ENCODE measurements around the gene DNM2.

The DNM2 gene

GRCh38 chr19:10687518-10688288 lies 30.2 kb upstream of the DNM2 start:
- ChIA-PET POLR2A (no interaction called here), CTCF (no interaction called here)
- no peak for DNase-seq (ENCODE audit: extremely low spot score)
- TF ChIP-seq FOXK2 (IDR thresholded peaks at IDR 0.05) (no peak), BHLHE40 (IDR thresholded peaks at IDR 0.05; ENCODE audit: borderline replicate concordance) (no peak), FOXM1 (IDR thresholded peaks at IDR 0.05; ENCODE audit: borderline replicate concordance) (no peak), NFRKB (IDR thresholded peaks at IDR 0.05) (no peak), ARNT (IDR thresholded peaks at IDR 0.05) (no peak), PKNOX1 (IDR thresholded peaks at IDR 0.05) (no peak), ZNF384 (IDR thresholded peaks at IDR 0.05) (no peak), TARDBP (IDR thresholded peaks at IDR 0.05) (no peak), SUZ12 (IDR thresholded peaks at IDR 0.05) (no peak), LEF1 (IDR thresholded peaks at IDR 0.05; ENCODE audit: borderline replicate concordance) (no peak), FOXA1 (IDR thresholded peaks at IDR 0.05) (no peak), ELF4 (IDR thresholded peaks at IDR 0.05) (no peak), SP1 (IDR thresholded peaks at IDR 0.05) (no peak), L3MBTL2 (conservative IDR thresholded peaks at IDR 0.05) (no peak), CTBP1 (IDR thresholded peaks at IDR 0.05; ENCODE audit: borderline replicate concordance) (no peak)

GRCh38 chr19:10688545-10689280 lies 29.2 kb upstream of the DNM2 start:
- POLR2A ChIA-PET: no interaction called here
- TF ChIP-seq FOXM1 (IDR thresholded peaks at IDR 0.05; ENCODE audit: borderline replicate concordance) (no peak), CTBP1 (IDR thresholded peaks at IDR 0.05; ENCODE audit: borderline replicate concordance) (no peak), SUZ12 (IDR thresholded peaks at IDR 0.05) (no peak), FOXA1 (IDR thresholded peaks at IDR 0.05) (no peak), ELF4 (IDR thresholded peaks at IDR 0.05) (no peak), BHLHE40 (IDR thresholded peaks at IDR 0.05; ENCODE audit: borderline replicate concordance) (no peak), TARDBP (IDR thresholded peaks at IDR 0.05) (no peak), L3MBTL2 (conservative IDR thresholded peaks at IDR 0.05) (no peak), NFRKB (IDR thresholded peaks at IDR 0.05) (no peak)
- DNase-seq (ENCODE audit: extremely low spot score): no peak
- CTCF ChIA-PET: no interaction called here

GRCh38 chr19:10690341-10690781 lies 27.5 kb upstream of the DNM2 start:
- no peak for TF ChIP-seq FOXK2 (IDR thresholded peaks at IDR 0.05)
- no peak for TF ChIP-seq NFRKB (IDR thresholded peaks at IDR 0.05)
- TF ChIP-seq ZNF384 (IDR thresholded peaks at IDR 0.05): no peak
- TF ChIP-seq SP1 (IDR thresholded peaks at IDR 0.05): no peak
- TF ChIP-seq ARNT (IDR thresholded peaks at IDR 0.05): no peak
- no peak for TF ChIP-seq TARDBP (IDR thresholded peaks at IDR 0.05)
- no peak for TF ChIP-seq FOXA1 (IDR thresholded peaks at IDR 0.05)
- no peak for TF ChIP-seq PKNOX1 (IDR thresholded peaks at IDR 0.05)
- no peak for TF ChIP-seq SUZ12 (IDR thresholded peaks at IDR 0.05)
- TF ChIP-seq FOXM1 (IDR thresholded peaks at IDR 0.05; ENCODE audit: borderline replicate concordance): no peak
- TF ChIP-seq ELF4 (IDR thresholded peaks at IDR 0.05): no peak
- TF ChIP-seq LEF1 (IDR thresholded peaks at IDR 0.05; ENCODE audit: borderline replicate concordance): no peak
- TF ChIP-seq HDGF (IDR thresholded peaks at IDR 0.05; ENCODE audit: borderline replicate concordance): no peak
- no peak for TF ChIP-seq L3MBTL2 (conservative IDR thresholded peaks at IDR 0.05)
- no peak for TF ChIP-seq BHLHE40 (IDR thresholded peaks at IDR 0.05; ENCODE audit: borderline replicate concordance)
- ChIA-PET CTCF (interaction anchor here (0.9 kb wide), 1 partner anchor 174 kb away, joined by 4 read pairs; no protein-coding TSS in a partner anchor), POLR2A (no interaction called here)
- DNase-seq (ENCODE audit: extremely low spot score): no peak

GRCh38 chr19:10691178-10691881 lies 26.5 kb upstream of the DNM2 start:
- ChIA-PET POLR2A (interaction anchor here (1.4 kb wide), 1 partner anchor 26 kb away, joined by 4 read pairs; the partner anchor contains the start of gene DNM2), CTCF (no interaction called here)
- TF ChIP-seq ELF4 (IDR thresholded peaks at IDR 0.05): no peak
- TF ChIP-seq HDGF (IDR thresholded peaks at IDR 0.05; ENCODE audit: borderline replicate concordance): no peak
- TF ChIP-seq FOXM1 (IDR thresholded peaks at IDR 0.05; ENCODE audit: borderline replicate concordance): no peak
- TF ChIP-seq LEF1 (IDR thresholded peaks at IDR 0.05; ENCODE audit: borderline replicate concordance): no peak
- TF ChIP-seq FOXA1 (IDR thresholded peaks at IDR 0.05): no peak
- no peak for TF ChIP-seq ARNT (IDR thresholded peaks at IDR 0.05)
- TF ChIP-seq SP1 (IDR thresholded peaks at IDR 0.05): no peak
- no peak for TF ChIP-seq TARDBP (IDR thresholded peaks at IDR 0.05)
- no peak for TF ChIP-seq CTBP1 (IDR thresholded peaks at IDR 0.05; ENCODE audit: borderline replicate concordance)
- no peak for TF ChIP-seq FOXK2 (IDR thresholded peaks at IDR 0.05)
- TF ChIP-seq PKNOX1 (IDR thresholded peaks at IDR 0.05): no peak
- TF ChIP-seq L3MBTL2 (conservative IDR thresholded peaks at IDR 0.05): no peak
- TF ChIP-seq BHLHE40 (IDR thresholded peaks at IDR 0.05; ENCODE audit: borderline replicate concordance): no peak
- no peak for TF ChIP-seq ZNF384 (IDR thresholded peaks at IDR 0.05)
- TF ChIP-seq NFRKB (IDR thresholded peaks at IDR 0.05): no peak
- no peak for TF ChIP-seq SUZ12 (IDR thresholded peaks at IDR 0.05)
- DNase-seq (ENCODE audit: extremely low spot score): no peak

- DNase-seq (ENCODE audit: extremely low spot score): no peak
- ChIA-PET POLR2A (interaction anchor here (1.4 to 1.5 kb wide), 2 partner anchors 26 to 144 kb away, joined by 3 to 4 read pairs; partner anchors contain the start of genes DNM2 and TMED1), CTCF (no interaction called here)
- TF ChIP-seq FOXK2 (IDR thresholded peaks at IDR 0.05) (no peak), SP1 (IDR thresholded peaks at IDR 0.05) (no peak), TARDBP (IDR thresholded peaks at IDR 0.05) (no peak), LEF1 (IDR thresholded peaks at IDR 0.05; ENCODE audit: borderline replicate concordance) (no peak), FOXA1 (IDR thresholded peaks at IDR 0.05) (no peak), ARNT (IDR thresholded peaks at IDR 0.05) (no peak), PKNOX1 (IDR thresholded peaks at IDR 0.05) (no peak), NFRKB (IDR thresholded peaks at IDR 0.05) (no peak), CTBP1 (IDR thresholded peaks at IDR 0.05; ENCODE audit: borderline replicate concordance) (no peak), BHLHE40 (IDR thresholded peaks at IDR 0.05; ENCODE audit: borderline replicate concordance) (no peak), L3MBTL2 (conservative IDR thresholded peaks at IDR 0.05) (no peak), ZNF384 (IDR thresholded peaks at IDR 0.05) (no peak), SUZ12 (IDR thresholded peaks at IDR 0.05) (no peak), HDGF (IDR thresholded peaks at IDR 0.05; ENCODE audit: borderline replicate concordance) (no peak), FOXM1 (IDR thresholded peaks at IDR 0.05; ENCODE audit: borderline replicate concordance) (no peak), ELF4 (IDR thresholded peaks at IDR 0.05) (no peak)
These were observed 26.0 kb upstream of the DNM2 start for GRCh38 chr19:10691883-10692282.

Measured in HEK293T (cell line).